ENCODE measurements around the gene ADGB. TPM values are rescaled to one million over a fixed set of nuclear protein-coding genes. Genes with fewer than 3 reads are reported as not detected.

ADGB gene
- total and polyA plus RNA-seq, 2 of the 13 experiments (the other 11 are each of a cell fraction or from before 2014, with no cell fraction given): not detected

GRCh38 chr6:146598772-146599405 is at the start of gene ADGB (continued):
- TF ChIP-seq HBP1 (CRISPR knock-in tag; IDR thresholded peaks at IDR 0.05; ENCODE audit: low read depth) (0 out of 2 replicates have a peak, but pooled peaks have one; percentile 79), MXD3 (CRISPR knock-in tag; IDR thresholded peaks at IDR 0.05) (no peak), KDM4B (CRISPR knock-in tag; IDR thresholded peaks at IDR 0.05) (no peak), ZSCAN30 (CRISPR knock-in tag; IDR thresholded peaks at IDR 0.05) (no peak), ZNF260 (CRISPR knock-in tag; IDR thresholded peaks at IDR 0.05; ENCODE audit: borderline replicate concordance, low read depth) (no peak), FOSL2 (CRISPR knock-in tag; IDR thresholded peaks at IDR 0.05) (no peak), ZNF446 (CRISPR knock-in tag; IDR thresholded peaks at IDR 0.05) (no peak), MAZ (IDR thresholded peaks at IDR 0.05; ENCODE audit: borderline replicate concordance, low read depth, low read length) (peak; percentile 72), MAZ (CRISPR knock-in tag; IDR thresholded peaks at IDR 0.05; ENCODE audit: low read depth) (no peak), SIN3A (IDR thresholded peaks at IDR 0.05; ENCODE audit: borderline replicate concordance, low read depth, low read length) (peak; percentile 81; the same call in 1 of the 2 replicates), ZNF619 (CRISPR knock-in tag; IDR thresholded peaks at IDR 0.05) (no peak), ZNF724P (CRISPR knock-in tag; IDR thresholded peaks at IDR 0.05; ENCODE audit: borderline replicate concordance) (no peak), ZNF598 (CRISPR knock-in tag; IDR thresholded peaks at IDR 0.05; ENCODE audit: borderline replicate concordance) (peak; percentile 42; the same call in 1 of the 2 replicates), MAFF (IDR thresholded peaks at IDR 0.05; ENCODE audit: low read depth, low read length) (no peak), ZNF768 (CRISPR knock-in tag; IDR thresholded peaks at IDR 0.05) (no peak), ZBTB14 (CRISPR knock-in tag; IDR thresholded peaks at IDR 0.05) (no peak), GABPB1 (CRISPR knock-in tag; IDR thresholded peaks at IDR 0.05) (peak; percentile 47; the same call in 1 of the 2 replicates), ARID5B (CRISPR knock-in tag; IDR thresholded peaks at IDR 0.05) (0 out of 2 replicates have a peak, but pooled peaks have one; percentile 15), ATF7 (IDR thresholded peaks at IDR 0.05) (no peak), ATF7 (CRISPR knock-in tag; IDR thresholded peaks at IDR 0.05) (no peak), HNRNPLL (IDR thresholded peaks at IDR 0.05; ENCODE audit: low read depth, low read length, poor library complexity, severe bottlenecking) (peak; percentile 46), ZNF615 (CRISPR knock-in tag; IDR thresholded peaks at IDR 0.05; ENCODE audit: borderline replicate concordance) (0 out of 2 replicates have a peak, but pooled peaks have one; percentile 46), RFX1 (IDR thresholded peaks at IDR 0.05) (peak; percentile 82), FOXO1 (CRISPR knock-in tag; IDR thresholded peaks at IDR 0.05) (no peak), KDM6A (CRISPR knock-in tag; IDR thresholded peaks at IDR 0.05; ENCODE audit: low read depth) (no peak), MAF1 (CRISPR knock-in tag; IDR thresholded peaks at IDR 0.05; ENCODE audit: borderline replicate concordance) (no peak)

Data from HepG2 (cell line).